ENCODE data around the gene DENND1C.

The DENND1C gene

GRCh38 chr19:6425732-6426620 lies 55.6 kb downstream of the DENND1C start:
- DNase-seq (ENCODE audit: low spot score) = no peak
- in situ Hi-C loops (cut with MboI; ENCODE audit: low pct_unique_long_range_greater_than_20kb, low sequenced_read_pairs, unreplicated experiment) = no loop called here
- TF ChIP-seq CTCF (IDR thresholded peaks at IDR 0.05; ENCODE audit: extremely low read depth, insufficient read depth, missing control alignments) = no peak

DNA sequence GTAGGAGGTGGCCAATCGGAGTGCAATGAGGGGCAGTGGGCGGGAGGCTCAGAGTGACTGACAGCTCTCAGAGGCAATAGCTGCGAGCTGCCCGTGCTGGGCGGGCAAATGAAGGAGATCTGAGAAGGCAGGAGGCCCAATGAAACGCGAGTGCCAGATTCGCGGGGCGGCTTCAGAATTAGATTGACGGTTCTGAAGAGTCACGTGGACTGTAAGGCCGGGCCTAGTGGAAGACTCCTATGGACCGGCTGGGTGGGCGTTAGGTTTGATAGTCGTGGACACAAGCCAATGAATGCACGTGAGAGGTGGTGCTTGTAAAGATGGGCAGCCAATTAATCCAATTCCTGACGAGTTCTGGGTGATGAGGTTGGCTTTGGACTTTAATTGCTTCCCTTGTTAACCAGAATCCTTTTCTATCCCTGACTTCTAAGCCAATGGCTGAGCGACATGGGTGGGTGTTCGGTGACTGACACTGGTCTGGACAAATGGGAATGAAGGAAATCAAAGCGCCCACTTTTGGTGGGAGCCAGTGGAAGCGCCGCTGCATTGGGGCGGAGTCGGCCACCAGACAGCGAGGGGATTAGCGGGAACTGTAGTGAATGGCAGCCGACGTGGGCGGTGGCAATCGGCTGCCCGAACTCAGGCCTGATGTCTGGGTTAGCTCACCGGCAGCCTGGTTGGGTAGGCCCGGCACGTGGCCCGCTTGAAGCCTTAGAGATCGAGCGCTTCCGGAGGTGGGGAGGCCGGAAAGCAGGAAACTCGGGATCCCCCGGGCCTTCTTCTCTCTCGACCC lies 56.5 kb downstream of the DENND1C start:
- in situ Hi-C loops (cut with MboI; ENCODE audit: low pct_unique_long_range_greater_than_20kb, low sequenced_read_pairs, unreplicated experiment) = no loop called here
- peak; percentile 100 for DNase-seq (ENCODE audit: low spot score)
- TF ChIP-seq CTCF (IDR thresholded peaks at IDR 0.05; ENCODE audit: extremely low read depth, insufficient read depth, missing control alignments) = no peak

- peak; percentile 60 for DNase-seq (ENCODE audit: low spot score)
- TF ChIP-seq CTCF (IDR thresholded peaks at IDR 0.05; ENCODE audit: extremely low read depth, insufficient read depth, missing control alignments) = no peak
- in situ Hi-C loops (cut with MboI; ENCODE audit: low pct_unique_long_range_greater_than_20kb, low sequenced_read_pairs, unreplicated experiment) = no loop called here
These were observed 57.2 kb downstream of the DENND1C start, which contains the start of gene KHSRP for GRCh38 chr19:6424195-6424938. TSS of gene KHSRP (minus strand) at chr19:6424811. CDS start at chr19:6424701, 110 bp downstream.

GRCh38 chr19:6423499-6424194 lies 57.9 kb downstream of the DENND1C start:
- TF ChIP-seq CTCF (IDR thresholded peaks at IDR 0.05; ENCODE audit: extremely low read depth, insufficient read depth, missing control alignments) = no peak
- in situ Hi-C loops (cut with MboI; ENCODE audit: low pct_unique_long_range_greater_than_20kb, low sequenced_read_pairs, unreplicated experiment) = no loop called here
- DNase-seq (ENCODE audit: low spot score) = peak; percentile 76

- peak; percentile 8 for DNase-seq (ENCODE audit: low spot score)
- in situ Hi-C loops (cut with MboI; ENCODE audit: low pct_unique_long_range_greater_than_20kb, low sequenced_read_pairs, unreplicated experiment) = no loop called here
- no peak for TF ChIP-seq CTCF (IDR thresholded peaks at IDR 0.05; ENCODE audit: extremely low read depth, insufficient read depth, missing control alignments)
These were observed 60.2 kb downstream of the DENND1C start for GRCh38 chr19:6421075-6422014.
